ENCODE data around the gene E2F2. TPM values are rescaled to one million over a fixed set of nuclear protein-coding genes. Genes with fewer than 3 reads are reported as not detected.

E2F2 gene
- total RNA-seq, 1 experiment from 2014 or later: 9.5 TPM

DNA sequence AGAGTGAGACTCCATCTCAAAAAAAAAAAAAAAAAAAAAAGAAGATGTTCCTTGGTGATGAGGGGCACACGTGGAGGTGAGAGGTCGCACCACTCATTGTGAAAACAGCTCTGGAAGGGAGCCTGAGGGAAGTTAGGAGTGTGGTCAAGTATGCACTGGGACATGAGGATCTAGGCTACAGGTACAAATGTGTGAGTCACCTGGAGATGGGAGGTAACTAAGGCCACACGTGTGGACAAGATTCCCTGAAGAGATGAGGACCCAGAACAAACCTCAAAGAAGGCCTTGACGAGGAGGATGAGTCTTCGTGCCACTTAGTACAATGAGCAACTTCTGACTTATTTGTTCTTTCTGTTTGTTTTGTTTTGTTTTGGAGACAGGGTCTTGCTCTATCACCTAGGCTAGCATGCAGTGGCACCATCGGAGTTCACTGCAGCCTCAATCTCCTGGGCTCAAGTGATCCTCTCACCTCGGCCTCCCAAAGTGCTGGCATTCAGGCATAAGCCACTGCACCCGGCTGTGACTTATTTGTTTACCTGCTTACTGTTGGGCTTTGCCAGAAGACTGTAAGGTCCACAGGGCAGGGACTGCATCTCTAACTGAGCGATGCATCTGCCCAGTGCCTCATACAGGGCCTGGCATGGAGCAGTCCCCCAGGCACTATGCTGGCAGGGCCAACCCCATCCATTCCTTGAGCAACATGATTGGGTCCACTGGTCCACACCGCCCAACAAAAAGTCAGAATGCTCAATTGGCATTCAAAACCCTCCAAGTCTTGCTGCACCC, 53.5 kb downstream of the E2F2 start:
- BruUV-seq (replicated peaks): no TSS peak
- intact Hi-C loops (cut with micrococcal nuclease; ENCODE audit: unreplicated experiment): no loop called here
- H3K9me3 ChIP-seq: no peaks in the 10 kb centered on the region
- Mint-ChIP-seq H3K36me3 (ENCODE audit: insufficient read depth, unreplicated experiment) (no peaks in the 10 kb centered on the region), H3K4me1 (ENCODE audit: low read depth, unreplicated experiment) (peaks cover 8% of the 10 kb centered on the region), H3K27me3 (ENCODE audit: insufficient read depth, unreplicated experiment) (no peaks in the 10 kb centered on the region), H3K9me3 (ENCODE audit: unreplicated experiment) (no peaks in the 10 kb centered on the region), H3K27ac (ENCODE audit: unreplicated experiment) (no peak overlapping the region), H3K4me3 (ENCODE audit: unreplicated experiment) (no peak overlapping the region)
- peaks cover under 1% of the 10 kb centered on the region; the same call in 1 of the 2 replicates for H3K4me1 ChIP-seq
- H3K4me3 ChIP-seq (ENCODE audit: low read depth, low read length): no peak overlapping the region
- POLR2A ChIA-PET: no interaction called here
- CTCF ChIA-PET: no interaction called here
- no peaks in the 10 kb centered on the region for H3K36me3 ChIP-seq (ENCODE audit: control insufficient read depth, insufficient read depth, low read length)
- no peaks in the 10 kb centered on the region for H3K27me3 ChIP-seq (replicated peaks; ENCODE audit: control insufficient read depth, insufficient read depth, low read length)
- TF ChIP-seq, protein P1, sequence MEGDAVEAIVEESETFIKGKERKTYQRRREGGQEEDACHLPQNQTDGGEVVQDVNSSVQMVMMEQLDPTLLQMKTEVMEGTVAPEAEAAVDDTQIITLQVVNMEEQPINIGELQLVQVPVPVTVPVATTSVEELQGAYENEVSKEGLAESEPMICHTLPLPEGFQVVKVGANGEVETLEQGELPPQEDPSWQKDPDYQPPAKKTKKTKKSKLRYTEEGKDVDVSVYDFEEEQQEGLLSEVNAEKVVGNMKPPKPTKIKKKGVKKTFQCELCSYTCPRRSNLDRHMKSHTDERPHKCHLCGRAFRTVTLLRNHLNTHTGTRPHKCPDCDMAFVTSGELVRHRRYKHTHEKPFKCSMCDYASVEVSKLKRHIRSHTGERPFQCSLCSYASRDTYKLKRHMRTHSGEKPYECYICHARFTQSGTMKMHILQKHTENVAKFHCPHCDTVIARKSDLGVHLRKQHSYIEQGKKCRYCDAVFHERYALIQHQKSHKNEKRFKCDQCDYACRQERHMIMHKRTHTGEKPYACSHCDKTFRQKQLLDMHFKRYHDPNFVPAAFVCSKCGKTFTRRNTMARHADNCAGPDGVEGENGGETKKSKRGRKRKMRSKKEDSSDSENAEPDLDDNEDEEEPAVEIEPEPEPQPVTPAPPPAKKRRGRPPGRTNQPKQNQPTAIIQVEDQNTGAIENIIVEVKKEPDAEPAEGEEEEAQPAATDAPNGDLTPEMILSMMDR (IDR thresholded peaks at IDR 0.05; ENCODE audit: insufficient read depth in 1 of 2, low read depth in 1 of 2, low read length in 1 of 2, severe bottlenecking in 1 of 2, unreplicated experiment in 1 of 2): no peak
- DNase-seq: no peak

DNA sequence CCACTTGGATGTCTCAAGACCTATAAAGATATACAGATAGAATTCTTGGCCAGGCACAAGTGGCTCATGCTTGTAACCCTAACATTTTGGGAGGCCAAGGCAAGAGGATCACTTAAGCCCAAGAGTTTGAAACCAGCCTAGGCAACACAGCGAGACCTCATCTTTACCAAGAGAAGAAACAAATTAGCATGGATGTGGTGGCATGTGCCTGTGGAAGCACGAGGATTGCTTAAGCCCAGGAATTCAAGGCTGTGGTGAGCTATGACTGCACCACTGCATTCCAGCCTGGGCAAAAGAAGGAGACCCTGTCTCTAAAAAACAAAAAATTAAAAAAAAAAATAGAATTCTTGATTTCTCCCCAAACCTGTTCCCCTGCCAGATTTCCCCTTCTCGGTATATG, 55.4 kb downstream of the E2F2 start:
- TF ChIP-seq, protein P1 (IDR thresholded peaks at IDR 0.05; ENCODE audit: insufficient read depth in 1 of 2, low read depth in 1 of 2, low read length in 1 of 2, severe bottlenecking in 1 of 2, unreplicated experiment in 1 of 2): no peak
- no peak overlapping the region for H3K4me3 ChIP-seq (ENCODE audit: low read depth, low read length)
- peaks cover 5% of the 10 kb centered on the region; the same call in 1 of the 2 replicates for H3K4me1 ChIP-seq
- H3K9me3 ChIP-seq: no peaks in the 10 kb centered on the region
- no peaks in the 10 kb centered on the region for H3K9me3 Mint-ChIP-seq (ENCODE audit: unreplicated experiment)
- no peaks in the 10 kb centered on the region for H3K27me3 ChIP-seq (replicated peaks; ENCODE audit: control insufficient read depth, insufficient read depth, low read length)
- BruUV-seq (replicated peaks): no TSS peak
- POLR2A ChIA-PET: no interaction called here
- peaks cover 15% of the 10 kb centered on the region for H3K4me1 Mint-ChIP-seq (ENCODE audit: low read depth, unreplicated experiment)
- H3K27me3 Mint-ChIP-seq (ENCODE audit: insufficient read depth, unreplicated experiment): no peaks in the 10 kb centered on the region
- H3K36me3 ChIP-seq (ENCODE audit: control insufficient read depth, insufficient read depth, low read length): no peaks in the 10 kb centered on the region
- intact Hi-C loops (cut with micrococcal nuclease; ENCODE audit: unreplicated experiment): no loop called here
- no peak overlapping the region for H3K4me3 Mint-ChIP-seq (ENCODE audit: unreplicated experiment)
- no peak for DNase-seq
- no peaks in the 10 kb centered on the region for H3K36me3 Mint-ChIP-seq (ENCODE audit: insufficient read depth, unreplicated experiment)
- no peak overlapping the region for H3K27ac Mint-ChIP-seq (ENCODE audit: unreplicated experiment)
- CTCF ChIA-PET: no interaction called here

DNA sequence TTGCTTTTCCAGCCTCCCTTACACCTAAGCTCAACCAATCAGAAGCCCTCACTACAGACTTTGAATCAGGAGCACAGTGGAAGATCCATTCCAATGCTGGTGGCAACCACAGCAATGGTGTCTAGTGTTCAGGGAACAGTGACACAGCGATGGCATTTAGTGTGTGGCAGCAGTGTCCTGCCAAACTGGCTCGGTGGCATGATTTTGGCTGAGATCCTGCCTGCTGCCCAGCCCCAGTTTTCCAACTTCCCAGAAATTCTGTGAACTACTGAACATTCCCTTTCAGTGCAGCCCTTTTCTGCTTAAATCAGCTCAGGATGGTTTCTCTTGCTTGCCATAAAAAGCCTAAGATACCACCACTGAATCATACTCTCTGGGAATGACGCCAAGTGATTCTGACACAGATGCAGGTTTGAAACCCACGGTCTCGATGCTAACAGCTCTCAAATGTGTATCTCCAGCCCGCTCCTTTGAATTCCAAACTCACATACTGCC, 55.9 kb downstream of the E2F2 start:
- Mint-ChIP-seq H3K27me3 (ENCODE audit: insufficient read depth, unreplicated experiment) (no peaks in the 10 kb centered on the region), H3K36me3 (ENCODE audit: insufficient read depth, unreplicated experiment) (peaks cover 4% of the 10 kb centered on the region), H3K27ac (ENCODE audit: unreplicated experiment) (no peak overlapping the region), H3K9me3 (ENCODE audit: unreplicated experiment) (no peaks in the 10 kb centered on the region), H3K4me1 (ENCODE audit: low read depth, unreplicated experiment) (peaks cover 10% of the 10 kb centered on the region), H3K4me3 (ENCODE audit: unreplicated experiment) (no peak overlapping the region)
- no peaks in the 10 kb centered on the region for H3K36me3 ChIP-seq (ENCODE audit: control insufficient read depth, insufficient read depth, low read length)
- ChIA-PET POLR2A (no interaction called here), CTCF (no interaction called here)
- BruUV-seq (replicated peaks): no TSS peak
- H3K4me1 ChIP-seq: peaks cover 5% of the 10 kb centered on the region; the same call in 1 of the 2 replicates
- intact Hi-C loops (cut with micrococcal nuclease; ENCODE audit: unreplicated experiment): no loop called here
- no peak overlapping the region for H3K4me3 ChIP-seq (ENCODE audit: low read depth, low read length)
- no peak for DNase-seq
- TF ChIP-seq, protein P1 (IDR thresholded peaks at IDR 0.05; ENCODE audit: insufficient read depth in 1 of 2, low read depth in 1 of 2, low read length in 1 of 2, severe bottlenecking in 1 of 2, unreplicated experiment in 1 of 2): no peak
- H3K27me3 ChIP-seq (replicated peaks; ENCODE audit: control insufficient read depth, insufficient read depth, low read length): no peaks in the 10 kb centered on the region
- H3K9me3 ChIP-seq: no peaks in the 10 kb centered on the region
